DMS114 treated with DMSO at 0.1 percent for 48 hours (cell line): ENCODE results near the gene TRIM62.

Experiments
- DNase-seq: peaks from one replicate; lab custom pipeline; 2025; ENCODE audit not compliant: unreplicated experiment; lab: John Stamatoyannopoulos, UW

TRIM62 gene

DNA sequence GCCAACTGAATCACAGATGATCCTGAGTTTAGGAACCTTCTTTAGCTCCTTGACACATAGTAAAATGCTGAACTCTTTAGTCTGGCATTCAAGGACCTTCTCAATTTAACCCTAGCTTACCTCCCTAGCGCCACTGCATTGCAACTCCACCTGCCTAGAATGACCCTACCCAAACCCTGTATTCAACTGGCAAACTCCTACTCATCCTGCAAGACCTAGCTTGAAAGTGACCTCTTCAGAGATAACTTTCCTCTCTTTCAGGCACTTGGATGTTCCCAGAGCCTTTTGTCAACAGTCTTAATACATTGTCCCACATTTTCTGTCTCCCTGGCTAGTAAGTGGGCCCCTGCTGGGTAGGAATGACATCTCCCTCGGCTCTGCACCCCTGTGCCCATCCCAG is 19.7 kb downstream of the TRIM62 start:
- no peak for DNase-seq

DNA sequence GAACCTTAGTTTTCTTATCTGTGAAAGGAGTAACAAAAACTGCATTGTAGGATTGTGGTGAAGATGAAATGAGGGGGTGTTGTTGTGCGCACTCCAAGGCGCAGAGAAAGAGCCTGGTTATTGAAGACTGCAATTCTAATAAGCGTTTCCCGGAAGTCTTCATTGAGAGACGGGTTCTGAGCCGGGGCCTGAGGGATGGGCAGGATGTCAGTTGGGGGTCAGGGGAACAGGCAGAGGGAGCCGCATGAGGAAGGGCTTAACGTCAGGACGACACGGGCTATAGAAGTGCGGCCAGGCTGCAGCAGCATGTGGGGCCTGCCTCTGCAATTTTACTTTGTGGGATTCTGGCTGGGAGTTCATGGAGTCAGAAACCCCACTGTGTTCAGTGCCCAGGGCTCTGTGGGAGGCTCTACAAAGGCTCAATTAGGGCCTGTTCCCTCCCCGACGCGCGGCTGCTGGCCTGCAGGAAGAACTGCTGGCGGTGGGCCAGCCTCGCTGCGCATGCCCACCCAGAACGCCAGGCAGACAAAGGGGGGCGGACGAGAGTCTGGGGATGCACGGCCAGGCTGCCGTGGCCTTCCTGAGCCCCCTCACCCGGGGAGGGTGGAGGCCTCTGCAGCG is 20.7 kb downstream of the TRIM62 start:
- DNase-seq, result no peak

DNA sequence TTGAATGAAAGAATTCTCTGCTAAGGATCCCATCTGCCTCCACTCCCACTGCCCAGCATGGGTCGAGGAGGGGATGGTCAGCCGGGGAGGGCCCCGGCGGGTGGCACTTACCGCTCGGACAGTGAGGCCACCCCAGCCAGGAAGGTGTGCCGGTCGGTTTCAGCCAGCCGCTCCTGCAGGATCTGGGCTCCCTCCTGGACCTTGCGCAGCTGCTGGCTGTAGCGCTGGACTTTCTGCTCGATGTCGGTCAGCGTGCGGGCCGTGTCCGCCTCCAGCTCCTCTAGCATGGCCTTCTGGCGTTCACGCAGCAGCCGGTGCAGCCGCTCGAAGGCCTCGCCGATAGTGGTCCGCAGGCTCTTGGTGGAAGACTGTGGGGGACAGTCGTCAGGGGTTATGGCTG is 22.3 kb downstream of the TRIM62 start:
- no peak for DNase-seq

- DNase-seq, result no peak
Measured at GRCh38 chr1:33158366-33158765, 23.5 kb downstream of the TRIM62 start.

DNA sequence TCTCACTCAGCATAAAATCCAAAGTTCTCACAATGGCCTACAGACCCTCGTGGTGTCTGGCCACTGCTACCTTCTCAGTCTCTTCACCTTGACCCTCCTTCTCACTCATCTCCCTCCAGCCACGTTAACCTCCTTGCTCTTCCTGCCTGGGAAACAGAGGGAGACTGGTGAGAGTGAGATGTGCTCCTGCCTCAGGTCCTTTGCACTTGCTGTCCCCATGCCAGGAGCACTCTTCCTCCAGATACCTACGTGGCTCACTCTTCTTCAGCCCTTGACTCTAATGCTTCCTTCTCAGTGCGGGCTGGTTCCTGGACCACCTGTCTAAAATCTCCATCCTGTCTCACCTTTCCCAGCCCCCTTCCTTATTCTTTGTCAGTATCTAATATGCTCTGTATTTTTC is 24.7 kb downstream of the TRIM62 start:
- no peak for DNase-seq

GRCh38 chr1:33155877-33156538 is 25.8 kb downstream of the TRIM62 start:
- no peak for DNase-seq

GRCh38 chr1:33153650-33154049 is 28.2 kb downstream of the TRIM62 start:
- no peak for DNase-seq

DNA sequence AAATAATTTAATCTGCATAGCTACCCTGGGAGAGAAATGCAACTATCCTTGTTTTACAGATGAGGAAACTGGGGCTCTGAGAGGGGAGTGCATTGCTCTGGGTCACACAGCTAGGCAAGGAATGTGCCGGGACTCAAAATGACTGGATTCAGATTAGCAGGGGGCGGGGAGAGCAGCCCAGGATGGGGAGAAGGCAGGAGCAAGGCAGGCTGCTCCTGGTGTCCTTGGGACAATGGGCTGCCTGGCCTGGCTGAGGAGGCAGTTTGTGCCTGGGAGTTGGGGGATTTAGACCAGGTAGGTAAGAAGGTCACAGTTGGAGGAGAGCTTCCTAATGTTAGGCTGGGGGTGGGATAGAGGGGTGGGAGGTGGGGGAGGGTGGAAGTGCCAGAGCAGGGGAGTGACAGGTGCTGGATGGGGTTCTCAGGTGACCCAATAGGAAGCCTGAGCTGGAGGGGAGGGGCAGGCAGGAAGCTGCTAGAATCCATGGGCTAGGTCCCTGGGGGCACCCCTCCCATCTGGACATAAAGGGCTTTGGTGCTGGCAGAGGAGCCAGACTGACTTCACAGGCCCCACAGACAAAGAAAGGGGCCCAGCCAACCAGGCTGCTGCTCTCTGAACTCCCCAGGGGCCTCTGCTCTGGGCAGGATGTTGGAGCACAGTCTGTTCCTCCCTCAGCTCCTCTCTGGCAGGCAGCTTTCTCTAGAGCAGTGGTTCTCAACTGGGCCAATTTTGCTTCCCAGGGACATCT is 29.0 kb downstream of the TRIM62 start:
- no peak for DNase-seq

GRCh38 chr1:33151116-33151515 is 30.7 kb downstream of the TRIM62 start:
- no peak for DNase-seq

- DNase-seq, result no peak
Measured at GRCh38 chr1:33150522-33150921, 31.3 kb downstream of the TRIM62 start.

DNA sequence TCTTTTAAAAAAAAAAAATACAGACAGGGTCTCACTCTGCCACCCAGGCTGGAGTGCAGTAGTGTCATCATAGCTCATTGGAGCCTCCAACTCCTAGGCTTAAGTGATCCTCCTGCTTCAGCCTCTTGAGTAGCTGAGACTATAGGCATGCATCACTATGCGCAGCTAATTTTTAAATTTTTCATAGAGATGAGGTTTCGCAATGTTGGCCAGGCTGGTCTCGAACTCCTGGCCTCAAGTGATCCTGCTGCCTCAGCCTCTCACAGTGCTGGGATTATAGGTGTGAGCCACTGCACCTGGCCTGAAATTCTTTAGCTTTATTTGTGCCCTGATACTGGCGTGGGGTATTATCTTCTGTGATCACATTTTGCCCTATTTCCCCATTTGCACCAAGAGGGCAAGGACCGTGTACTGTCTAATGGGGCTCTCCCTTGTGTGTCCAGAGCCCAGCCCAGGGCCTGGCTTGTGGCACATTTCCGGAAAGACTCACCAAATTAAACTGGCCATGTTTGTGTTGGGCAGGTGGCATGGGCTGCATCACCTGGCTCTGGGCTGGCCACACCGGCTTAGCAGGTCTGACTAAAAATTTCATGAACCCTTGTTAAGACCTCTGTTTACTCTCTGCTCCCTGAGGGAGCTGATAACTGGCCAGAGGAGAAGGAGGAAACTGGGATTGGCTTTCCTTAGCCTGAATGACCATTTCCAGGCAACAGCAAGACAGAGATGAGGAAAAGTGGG is 32.2 kb downstream of the TRIM62 start:
- DNase-seq, result no peak

- DNase-seq, result no peak
Measured at GRCh38 chr1:33148615-33149014, 33.2 kb downstream of the TRIM62 start.

DNA sequence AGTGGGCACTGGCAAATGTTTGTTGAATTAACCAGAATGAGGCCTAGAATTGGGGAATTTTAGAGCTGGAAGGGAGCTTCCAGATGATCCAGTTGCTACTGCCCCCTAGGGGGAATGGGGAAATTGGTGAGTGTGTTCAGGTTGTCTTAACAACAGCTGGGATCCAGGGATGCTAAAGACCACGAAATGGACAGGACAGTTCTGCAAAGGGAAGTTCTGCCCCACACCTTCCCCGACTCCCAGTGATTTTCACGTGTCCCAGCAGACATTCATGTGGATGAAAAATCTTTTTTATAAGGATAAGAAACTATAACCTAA is 33.9 kb downstream of the TRIM62 start:
- DNase-seq, result no peak

DNA sequence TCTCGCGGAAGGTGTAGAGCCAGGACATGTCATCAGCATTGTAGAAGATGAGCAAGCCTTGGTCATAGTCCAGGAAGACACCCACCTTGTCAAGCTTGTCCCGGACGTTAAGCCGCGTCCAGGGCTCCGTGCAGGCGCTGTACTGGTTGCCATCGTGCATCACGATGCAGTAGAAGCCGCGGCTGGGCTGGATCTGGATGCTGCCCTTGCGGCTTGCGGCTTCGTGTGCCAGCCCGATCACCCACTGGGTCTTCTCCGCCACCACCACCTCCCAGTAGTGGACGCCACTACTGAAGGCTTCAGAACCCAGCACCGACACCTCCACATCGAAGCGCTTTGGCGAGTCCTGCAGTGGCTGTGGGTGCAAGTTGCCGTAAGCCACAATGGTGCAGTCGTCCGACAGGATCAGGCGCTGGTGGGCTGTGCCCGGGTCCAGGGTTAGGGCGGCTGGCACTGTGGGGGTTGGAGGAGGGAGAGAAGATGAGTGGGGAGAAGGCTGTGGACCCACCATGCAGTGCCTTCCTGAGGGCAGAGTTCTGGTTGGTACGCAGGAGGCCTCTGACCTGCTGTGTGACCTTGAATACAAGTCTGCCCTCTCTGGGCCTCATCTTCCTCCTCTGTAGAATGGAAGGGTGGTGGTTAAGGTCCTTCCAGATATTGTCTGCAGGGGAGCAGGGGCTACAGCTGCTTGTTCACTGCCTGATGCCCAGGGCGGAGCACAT is 34.4 kb downstream of the TRIM62 start:
- DNase-seq, result no peak

DNA sequence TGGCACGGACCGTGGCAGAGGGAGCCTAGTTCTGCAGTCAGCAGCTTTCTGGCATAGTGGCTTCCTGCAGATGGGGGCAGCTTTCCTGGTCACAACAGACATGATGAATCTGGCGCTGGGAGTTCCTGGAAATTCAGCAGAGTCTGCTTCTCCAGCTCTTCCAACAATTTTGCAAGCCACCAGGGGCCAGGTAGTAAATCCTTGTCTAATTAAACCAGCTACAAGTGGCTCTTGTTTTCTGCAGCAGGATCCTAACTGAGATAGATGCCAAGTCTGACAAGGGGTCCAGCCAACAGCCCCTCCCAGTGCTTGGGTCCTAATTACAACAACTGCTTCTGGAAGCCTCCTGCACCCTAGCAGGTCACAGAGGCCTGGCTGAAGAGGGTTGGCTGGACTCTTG is 35.8 kb downstream of the TRIM62 start:
- DNase-seq, result no peak

DNA sequence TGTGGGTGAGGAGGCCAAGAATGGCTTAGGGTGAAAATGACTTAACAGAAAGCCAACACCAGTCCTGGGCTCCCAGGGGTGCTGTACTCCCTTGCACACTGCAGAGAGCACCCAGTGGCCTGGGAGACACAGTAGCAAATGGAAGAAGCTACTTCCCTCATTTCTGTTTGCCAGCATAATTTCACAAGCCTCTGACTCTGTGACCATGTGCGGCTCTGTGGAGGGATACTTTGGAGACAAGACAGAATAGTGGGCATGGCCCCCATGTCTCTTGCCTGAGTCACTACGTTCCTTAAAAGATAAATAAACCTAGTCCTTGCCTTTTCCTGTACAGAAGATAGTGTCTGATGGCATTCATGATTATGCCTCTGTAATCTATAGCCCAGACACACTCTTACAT is 38.1 kb downstream of the TRIM62 start:
- no peak for DNase-seq

DNA sequence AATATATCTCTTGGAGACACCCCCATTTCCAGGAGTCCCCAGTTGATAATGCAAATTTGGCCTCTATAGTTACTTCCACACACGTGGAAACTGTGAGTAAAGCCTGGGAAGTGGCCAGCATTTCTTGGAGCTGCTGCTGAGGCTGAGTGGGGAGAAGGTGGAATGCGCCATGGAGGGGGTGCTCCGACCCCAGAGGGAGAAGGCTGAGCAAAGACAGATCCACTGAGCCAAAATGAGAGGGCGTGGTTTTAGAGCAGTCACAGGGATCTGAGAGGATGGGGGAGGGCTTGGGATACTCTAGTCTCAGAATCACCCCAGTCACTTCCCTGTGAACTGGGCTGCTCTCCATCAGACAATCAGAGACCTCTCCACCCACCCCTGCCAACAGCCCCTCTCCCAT is 38.7 kb downstream of the TRIM62 start:
- no peak for DNase-seq

GRCh38 chr1:33142483-33143064 is 39.3 kb downstream of the TRIM62 start:
- DNase-seq, result no peak

GRCh38 chr1:33141781-33142180 is 40.1 kb downstream of the TRIM62 start:
- no peak for DNase-seq

- no peak for DNase-seq
Measured at GRCh38 chr1:33141216-33141615, 40.6 kb downstream of the TRIM62 start.
